ENCODE data around the gene SERP1. TPM values are rescaled to one million over a fixed set of nuclear protein-coding genes. Genes with fewer than 3 reads are reported as not detected.

Gene SERP1
- total and polyA plus RNA-seq, 2 donors (not counting 3 experiments of a cell fraction or from before 2014, with no cell fraction given): 81.7 to 103 TPM

GRCh38 chr3:150589759-150590158, 43.5 kb upstream of the SERP1 start:
- Histone ChIP-seq H2AFZ (ENCODE audit: low read depth, low read length) (no peak overlapping the region), H3K27ac (ENCODE audit: insufficient read depth, low read depth, low read length) (no peak overlapping the region), H3K4me3 (replicated peaks in 1 of 3; ENCODE audit: insufficient read depth in 1 of 3, low read depth in 1 of 3, low read length in 3 of 3) (no peak overlapping the region), H3K4me2 (ENCODE audit: insufficient read depth, low read length) (no peak overlapping the region), H3K9me1 (replicated peaks; ENCODE audit: control insufficient read depth, extremely low read depth, insufficient read depth, low read length) (no peaks in the 10 kb centered on the region), H3K79me2 (ENCODE audit: control insufficient read depth, insufficient read depth, low read length) (no peaks in the 10 kb centered on the region), H3K4me1 (ENCODE audit: control insufficient read depth, extremely low read depth, insufficient read depth, low read length) (no peaks in the 10 kb centered on the region), H3K36me3 (ENCODE audit: control insufficient read depth in 2 of 2, extremely low read depth in 1 of 2, insufficient read depth in 2 of 2, low read length in 2 of 2) (peaks cover 2 to 3% of the 10 kb centered on the region in 2 experiments), H4K20me1 (replicated peaks; ENCODE audit: control insufficient read depth, extremely low read depth, insufficient read depth, low read length) (no peaks in the 10 kb centered on the region), H3K27me3 (ENCODE audit: control insufficient read depth in 2 of 2, insufficient read depth in 2 of 2, low read length in 2 of 2) (no peaks in the 10 kb centered on the region), H3K9me3 (replicated peaks; ENCODE audit: control insufficient read depth, insufficient read depth, low read length) (no peaks in the 10 kb centered on the region), H3K9ac (replicated peaks; ENCODE audit: extremely low read depth, insufficient read depth, low read length) (no peak overlapping the region)
- ChIA-PET CTCF (interaction anchor here (1.6 kb wide), 1 partner anchor 275 kb away, joined by 4 read pairs; no protein-coding TSS in a partner anchor), POLR2A (no interaction called here)
- FAIRE-seq: no peak
- dilution Hi-C loops (cut with MboI; ENCODE audit: extremely low pct_ligation_motif_present, low sequenced_read_pairs) (no loop called here), intact Hi-C loops (cut with micrococcal nuclease) (loop anchor here (2.0 kb wide), 1 partner anchor 275 kb away; no protein-coding TSS in a partner anchor)
- no peak for DNase-seq (ENCODE audit: low read depth, low spot score)
- BruUV-seq (replicated peaks): no TSS peak
- TF ChIP-seq CTCF (IDR thresholded peaks at IDR 0.05; ENCODE audit: extremely low read depth in 1 of 2, insufficient read depth in 1 of 2, low read depth in 1 of 2, low read length in 2 of 2) (no peak), MAX (IDR thresholded peaks at IDR 0.05; ENCODE audit: insufficient read depth, insufficient read length) (no peak), EZH2 (IDR thresholded peaks at IDR 0.05; ENCODE audit: borderline replicate concordance, low read depth, low read length, severe bottlenecking) (no peak), POLR2AphosphoS5 (IDR thresholded peaks at IDR 0.05; ENCODE audit: insufficient read depth, low read depth, low read length) (no peak), GATA2 (IDR thresholded peaks at IDR 0.05; ENCODE audit: insufficient read depth, insufficient read length, low read depth, low read length) (no peak), POLR2A (IDR thresholded peaks at IDR 0.05; ENCODE audit: low read depth, low read length) (no peak), MYC (IDR thresholded peaks at IDR 0.05; ENCODE audit: low read depth, low read length) (no peak), FOS (IDR thresholded peaks at IDR 0.05; ENCODE audit: borderline replicate concordance, insufficient read depth, low read length) (no peak), JUN (IDR thresholded peaks at IDR 0.05; ENCODE audit: borderline replicate concordance, insufficient read depth, insufficient read length, low read depth) (no peak)
